ENCODE measurements around the gene CACNA1I.

DNA sequence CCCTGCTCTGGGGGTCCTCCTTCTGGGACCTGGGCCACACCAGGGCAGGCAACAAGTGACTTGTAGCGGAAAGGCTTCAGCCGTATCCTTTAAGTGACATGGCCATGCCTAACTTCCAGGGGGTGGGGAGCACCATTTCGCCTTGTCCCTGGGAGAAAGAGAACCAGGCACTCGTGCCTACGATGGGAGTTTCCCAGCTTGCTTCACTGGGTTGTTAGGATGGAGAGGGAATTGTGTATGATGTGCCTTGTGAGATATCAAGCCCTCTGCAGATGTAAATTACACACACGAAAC lies 151.4 kb downstream of the CACNA1I start:
- TF ChIP-seq CTCF (conservative IDR thresholded peaks at IDR 0.05 in 1 of 2, IDR thresholded peaks at IDR 0.05 in 1 of 2; ENCODE audit: low read depth in 1 of 2, low read length in 2 of 2) (no peak), EZH2 (IDR thresholded peaks at IDR 0.05; ENCODE audit: low read length, missing control alignments) (no peak)
